ENCODE measurements around the gene DISP2. TPM values are rescaled to one million over a fixed set of nuclear protein-coding genes. Genes with fewer than 3 reads are reported as not detected.

DISP2 gene
- total RNA-seq, 1 experiment from 2014 or later: 1.3 TPM

DNA sequence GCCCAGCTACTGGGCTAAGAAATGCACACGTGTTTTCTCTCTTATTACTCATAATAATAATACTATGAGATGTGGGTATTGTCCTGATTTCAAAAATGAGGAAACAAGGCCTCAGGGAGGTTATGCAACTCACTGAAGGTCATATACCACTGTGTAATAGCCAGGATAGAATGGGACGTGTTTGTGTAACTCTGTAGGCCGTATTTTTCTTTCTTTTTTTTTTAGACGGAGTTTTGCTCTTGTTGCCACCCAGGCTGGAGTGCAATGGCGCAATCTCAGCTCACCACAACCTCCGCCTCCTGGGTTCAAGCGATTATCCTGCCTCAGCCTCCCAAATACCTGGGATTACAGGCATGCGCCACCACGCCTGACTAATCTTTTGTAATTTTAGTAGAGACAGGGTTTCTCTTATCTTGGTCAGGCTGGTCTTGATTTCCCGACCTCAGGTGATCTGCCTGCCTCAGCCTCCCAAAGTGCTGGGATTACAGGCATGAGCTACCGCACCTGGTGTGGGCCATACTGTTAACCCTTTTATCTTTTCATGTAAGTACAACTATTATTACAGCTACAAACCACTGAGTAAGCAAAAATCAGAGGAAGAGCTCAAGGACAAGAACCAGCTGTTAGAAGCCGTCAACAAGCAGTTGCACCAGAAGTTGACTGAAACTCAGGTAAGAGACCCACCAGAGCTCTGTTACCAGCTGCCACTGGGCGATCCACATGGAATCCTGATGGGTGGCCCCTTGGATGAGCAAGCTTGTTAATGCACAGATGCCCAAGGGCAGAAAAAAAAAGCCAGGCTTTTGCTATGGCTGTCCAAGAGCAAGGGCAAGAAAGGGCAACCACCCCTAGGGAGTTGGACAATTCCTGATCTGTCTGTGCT lies 31.2 kb downstream of the DISP2 start:
- DNase-seq: no peak
- Mint-ChIP-seq H3K9me3 (peaks cover 2 to 7% of the 10 kb centered on the region in 2 experiments; a peak in 3 of 5 replicates), H3K4me3 (no peak overlapping the region; a peak in 1 of 5 replicates), H3K4me1 (peaks cover 6 to 10% of the 10 kb centered on the region in 2 experiments), H3K27ac (peak overlapping the region in 1 of 3 experiments; percentile 68; a peak in 2 of 7 replicates), H3K36me3 (ENCODE audit: insufficient read depth in 1 of 3, low read depth in 3 of 3) (peaks cover 79 to 94% (median 94%) of the 10 kb centered on the region in 3 experiments), H3K27me3 (ENCODE audit: low read depth) (no peaks in the 10 kb centered on the region)
- no peak overlapping the region for H2AFZ ChIP-seq (ENCODE audit: low read length)
- H4K8ac ChIP-seq (replicated peaks; ENCODE audit: insufficient read length, low read depth, low read length): no peak overlapping the region
- no peak overlapping the region for H3K23ac ChIP-seq (ENCODE audit: insufficient read length, low read depth, low read length)
- no peak overlapping the region for H3K56ac ChIP-seq (ENCODE audit: insufficient read length, low read depth, low read length)
- no peaks in the 10 kb centered on the region for H3K9me3 ChIP-seq (ENCODE audit: control insufficient read depth, low read depth, low read length)
- H2BK15ac ChIP-seq (ENCODE audit: low read depth, low read length): no peak overlapping the region
- H4K91ac ChIP-seq (ENCODE audit: insufficient read length, low read depth, low read length): no peak overlapping the region
- no peak overlapping the region for H3K14ac ChIP-seq (ENCODE audit: insufficient read depth, low read length)
- peaks cover 2% of the 10 kb centered on the region; the same call in 1 of the 2 replicates for H3K79me2 ChIP-seq (ENCODE audit: insufficient read depth, low read length)
- no peak overlapping the region for H3T11ph ChIP-seq (ENCODE audit: low read length)
- H2BK5ac ChIP-seq (ENCODE audit: insufficient read length, low read length): no peak overlapping the region
- WGBS (ENCODE audit: extremely low coverage, insufficient read length, low lambda C conversion rate): no CpG with 5 or more reads among the region's 13 CpGs
- no peak overlapping the region for H2BK20ac ChIP-seq (ENCODE audit: low read depth, low read length, poor library complexity, severe bottlenecking)
- no peak overlapping the region for H4K5ac ChIP-seq (ENCODE audit: insufficient read length, low read depth, low read length)
- no peaks in the 10 kb centered on the region for H3K27me3 ChIP-seq (ENCODE audit: insufficient read depth, low read length)
- no peak overlapping the region for H3K18ac ChIP-seq (ENCODE audit: insufficient read length, low read depth, low read length)
- H3K4ac ChIP-seq (ENCODE audit: low read depth, low read length): no peak overlapping the region
- no peak overlapping the region for H3K27ac ChIP-seq (ENCODE audit: insufficient read length, low read depth, low read length)
- no peak overlapping the region for H2AK5ac ChIP-seq (ENCODE audit: insufficient read length, low read length)
- no peaks in the 10 kb centered on the region for H4K20me1 ChIP-seq (ENCODE audit: control insufficient read depth, insufficient read depth, insufficient read length)
- H3K23me2 ChIP-seq (ENCODE audit: insufficient read length, low read depth, low read length, poor library complexity, severe bottlenecking): no peaks in the 10 kb centered on the region
- H3K4me1 ChIP-seq (ENCODE audit: insufficient read depth, low read length): no peaks in the 10 kb centered on the region
- H3K79me1 ChIP-seq (ENCODE audit: insufficient read depth, low read depth, low read length, poor library complexity, severe bottlenecking): peaks cover 3% of the 10 kb centered on the region
- H2BK120ac ChIP-seq (ENCODE audit: low read depth, low read length, poor library complexity, severe bottlenecking): no peak overlapping the region
- H2BK12ac ChIP-seq (ENCODE audit: insufficient read length, low read depth, low read length): no peak overlapping the region
- H3K4me2 ChIP-seq (ENCODE audit: insufficient read depth, insufficient read length, low read length): no peak overlapping the region
- H3K9ac ChIP-seq (ENCODE audit: extremely low read depth, insufficient read length, low read length): no peak overlapping the region
- TF ChIP-seq, protein P1, sequence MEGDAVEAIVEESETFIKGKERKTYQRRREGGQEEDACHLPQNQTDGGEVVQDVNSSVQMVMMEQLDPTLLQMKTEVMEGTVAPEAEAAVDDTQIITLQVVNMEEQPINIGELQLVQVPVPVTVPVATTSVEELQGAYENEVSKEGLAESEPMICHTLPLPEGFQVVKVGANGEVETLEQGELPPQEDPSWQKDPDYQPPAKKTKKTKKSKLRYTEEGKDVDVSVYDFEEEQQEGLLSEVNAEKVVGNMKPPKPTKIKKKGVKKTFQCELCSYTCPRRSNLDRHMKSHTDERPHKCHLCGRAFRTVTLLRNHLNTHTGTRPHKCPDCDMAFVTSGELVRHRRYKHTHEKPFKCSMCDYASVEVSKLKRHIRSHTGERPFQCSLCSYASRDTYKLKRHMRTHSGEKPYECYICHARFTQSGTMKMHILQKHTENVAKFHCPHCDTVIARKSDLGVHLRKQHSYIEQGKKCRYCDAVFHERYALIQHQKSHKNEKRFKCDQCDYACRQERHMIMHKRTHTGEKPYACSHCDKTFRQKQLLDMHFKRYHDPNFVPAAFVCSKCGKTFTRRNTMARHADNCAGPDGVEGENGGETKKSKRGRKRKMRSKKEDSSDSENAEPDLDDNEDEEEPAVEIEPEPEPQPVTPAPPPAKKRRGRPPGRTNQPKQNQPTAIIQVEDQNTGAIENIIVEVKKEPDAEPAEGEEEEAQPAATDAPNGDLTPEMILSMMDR (conservative IDR thresholded peaks at IDR 0.05): no peak
